ENCODE measurements around the gene NRM.
"Not testable (repeated sequence)": the region's sequence is repeated elsewhere in the genome, so short reads cannot be mapped to it uniquely, and the experiment has no call there.

NRM gene, protein sequence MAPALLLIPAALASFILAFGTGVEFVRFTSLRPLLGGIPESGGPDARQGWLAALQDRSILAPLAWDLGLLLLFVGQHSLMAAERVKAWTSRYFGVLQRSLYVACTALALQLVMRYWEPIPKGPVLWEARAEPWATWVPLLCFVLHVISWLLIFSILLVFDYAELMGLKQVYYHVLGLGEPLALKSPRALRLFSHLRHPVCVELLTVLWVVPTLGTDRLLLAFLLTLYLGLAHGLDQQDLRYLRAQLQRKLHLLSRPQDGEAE

DNA sequence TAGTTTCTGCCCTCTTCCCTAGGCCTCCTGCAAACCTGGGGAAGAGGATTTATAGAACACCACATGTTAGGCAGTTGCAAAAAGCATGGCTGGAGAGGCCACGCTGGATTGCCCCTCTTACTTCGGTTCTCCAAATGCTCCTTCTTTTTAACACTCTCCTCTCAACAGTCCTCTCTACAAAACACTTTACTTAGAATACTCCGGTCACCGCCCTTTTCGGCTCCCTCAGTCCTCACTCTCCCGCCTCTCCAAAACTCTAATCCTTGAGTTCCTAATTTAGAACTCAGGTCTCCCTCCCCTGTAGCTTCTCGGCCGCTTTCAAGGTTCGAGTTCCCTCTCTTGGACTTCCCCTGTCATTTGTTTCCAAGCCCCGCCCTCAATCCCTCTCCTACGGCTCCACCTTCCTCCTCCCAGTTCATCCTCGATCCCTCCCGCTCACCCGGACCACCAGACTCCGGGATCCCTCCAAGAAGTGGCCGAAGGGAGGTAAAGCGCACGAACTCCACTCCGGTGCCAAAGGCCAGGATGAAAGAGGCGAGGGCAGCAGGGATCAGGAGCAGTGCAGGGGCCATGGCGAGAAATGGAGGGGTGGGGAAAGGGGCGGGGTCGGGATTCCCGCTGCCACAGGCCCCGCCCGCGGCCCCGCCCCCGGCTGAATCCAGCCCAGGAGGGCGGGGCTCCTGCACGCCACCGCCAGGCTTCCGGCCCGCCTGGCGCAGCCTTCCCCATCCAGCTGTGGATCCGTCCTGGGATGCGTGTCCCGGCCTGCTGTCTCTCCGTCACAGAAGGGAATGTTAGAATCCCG lies at the start of gene NRM:
TSS of gene NRM (minus strand) at position 582 of the 805 bp plus-strand sequence. CDS start at position 572, 10 bp downstream.
- peak; percentile 30 to 74 (median 31) for DNase-seq (ENCODE audit: low read depth in 3 of 3, low spot score in 1 of 3)

DNA sequence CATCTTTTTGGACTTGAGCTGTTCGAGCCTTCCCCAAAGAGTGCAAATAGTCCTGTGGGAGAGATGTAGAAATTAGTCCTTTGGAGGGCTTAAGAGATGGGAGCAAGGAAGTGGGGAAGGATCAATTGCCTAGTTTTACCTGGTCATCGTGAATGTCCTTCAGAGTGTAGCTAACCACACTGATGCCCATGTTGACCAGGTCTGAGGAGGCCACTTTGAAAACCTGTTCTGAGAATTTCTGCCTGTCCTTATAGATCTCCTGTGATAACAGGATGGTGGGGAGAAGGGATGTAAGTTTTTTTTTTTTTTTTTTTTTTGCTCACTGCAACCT lies 49.7 kb upstream of the NRM start:
- DNase-seq (ENCODE audit: low read depth in 3 of 3, low spot score in 1 of 3), result no peak

DNA sequence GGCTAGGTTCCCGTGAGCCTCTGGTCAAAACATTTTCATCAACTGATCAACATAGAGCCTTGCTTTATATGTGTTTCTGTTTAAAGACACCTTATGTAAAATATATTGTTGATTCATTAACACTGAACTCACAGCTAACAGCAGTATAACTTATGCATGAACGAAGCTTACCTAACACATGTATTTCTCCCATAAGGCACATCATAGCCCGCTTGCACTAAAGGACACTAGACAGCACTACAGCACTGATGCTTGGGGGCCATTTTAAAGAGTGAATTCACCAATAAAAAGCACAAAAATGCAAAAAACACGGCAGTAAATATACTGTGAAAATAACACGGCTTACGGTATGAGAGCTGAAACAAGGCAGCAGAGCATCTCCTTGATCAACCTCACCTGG lies 47.7 kb upstream of the NRM start:
- no peak for DNase-seq (ENCODE audit: low read depth in 3 of 3, low spot score in 1 of 3)

DNA sequence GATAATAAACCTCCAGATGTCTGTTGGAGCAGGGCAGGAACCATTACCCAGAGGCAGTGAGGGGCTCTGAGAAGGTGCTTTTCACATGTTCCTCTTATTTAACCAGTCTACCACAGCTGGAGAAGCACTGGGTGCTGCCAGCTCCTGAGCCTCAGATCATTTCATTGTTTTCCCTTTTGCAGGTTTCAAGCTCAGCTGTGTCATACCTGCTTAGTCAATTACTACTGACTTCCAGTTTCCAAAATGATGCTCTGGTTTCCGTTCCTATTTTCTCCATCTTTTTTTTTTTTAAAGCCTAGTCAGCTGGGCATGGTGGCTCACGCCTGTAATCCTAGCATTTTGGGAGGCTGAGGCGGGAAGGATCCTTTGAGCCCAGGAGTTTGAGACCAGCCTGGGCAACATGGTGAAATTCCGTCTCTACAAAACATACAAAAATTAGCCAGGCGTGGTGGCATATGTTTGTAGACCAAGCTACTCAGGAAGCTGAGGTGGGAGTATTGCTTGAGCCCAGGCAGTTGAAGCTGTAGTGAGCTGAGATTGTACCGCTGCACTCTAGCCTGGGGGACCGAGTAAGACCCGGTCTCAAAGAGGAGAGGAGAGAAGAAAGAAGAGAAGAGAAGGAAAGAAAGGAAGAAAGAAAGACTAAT lies 45.0 kb upstream of the NRM start:
- DNase-seq (ENCODE audit: low read depth in 3 of 3, low spot score in 1 of 3), result no peak

GRCh38 chr6:30732237-30732943 lies 41.6 kb upstream of the NRM start:
- no peak for DNase-seq (ENCODE audit: low read depth in 3 of 3, low spot score in 1 of 3)

- DNase-seq (ENCODE audit: low read depth in 3 of 3, low spot score in 1 of 3), result peak; percentile 65 to 75 (median 73)
Measured at GRCh38 chr6:30730601-30731435, 40.0 kb upstream of the NRM start.

DNA sequence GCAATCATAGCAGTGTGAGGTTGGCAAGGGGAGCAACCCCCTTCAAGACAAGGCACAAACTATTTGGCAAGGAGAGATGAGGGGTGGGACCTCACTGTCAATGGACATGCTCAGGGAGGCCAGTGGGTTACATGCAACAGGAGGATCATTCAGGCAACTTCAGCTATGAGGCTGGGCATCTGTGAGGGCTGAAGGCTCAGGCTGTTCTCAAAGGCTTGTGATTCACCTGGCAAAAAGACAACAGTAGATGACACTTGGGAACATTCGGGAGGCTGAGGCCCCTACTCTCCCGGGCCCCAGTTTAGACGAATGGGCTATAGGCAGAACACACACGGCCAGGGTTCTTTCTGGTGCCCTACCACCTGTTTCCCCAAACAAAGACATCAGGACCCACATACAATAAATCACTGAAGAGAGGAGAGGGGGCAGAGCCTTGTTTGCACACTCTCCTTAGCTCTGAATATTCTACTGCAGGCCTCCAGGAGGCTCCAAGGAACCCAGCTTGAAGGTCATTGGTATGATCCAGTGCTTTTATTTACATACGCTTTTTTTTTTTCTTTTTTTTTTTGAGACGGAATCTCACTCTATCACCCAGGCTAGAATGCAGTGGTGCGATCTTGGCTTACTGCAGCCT lies 37.3 kb upstream of the NRM start:
- no peak for DNase-seq (ENCODE audit: low read depth in 3 of 3, low spot score in 1 of 3)

DNA sequence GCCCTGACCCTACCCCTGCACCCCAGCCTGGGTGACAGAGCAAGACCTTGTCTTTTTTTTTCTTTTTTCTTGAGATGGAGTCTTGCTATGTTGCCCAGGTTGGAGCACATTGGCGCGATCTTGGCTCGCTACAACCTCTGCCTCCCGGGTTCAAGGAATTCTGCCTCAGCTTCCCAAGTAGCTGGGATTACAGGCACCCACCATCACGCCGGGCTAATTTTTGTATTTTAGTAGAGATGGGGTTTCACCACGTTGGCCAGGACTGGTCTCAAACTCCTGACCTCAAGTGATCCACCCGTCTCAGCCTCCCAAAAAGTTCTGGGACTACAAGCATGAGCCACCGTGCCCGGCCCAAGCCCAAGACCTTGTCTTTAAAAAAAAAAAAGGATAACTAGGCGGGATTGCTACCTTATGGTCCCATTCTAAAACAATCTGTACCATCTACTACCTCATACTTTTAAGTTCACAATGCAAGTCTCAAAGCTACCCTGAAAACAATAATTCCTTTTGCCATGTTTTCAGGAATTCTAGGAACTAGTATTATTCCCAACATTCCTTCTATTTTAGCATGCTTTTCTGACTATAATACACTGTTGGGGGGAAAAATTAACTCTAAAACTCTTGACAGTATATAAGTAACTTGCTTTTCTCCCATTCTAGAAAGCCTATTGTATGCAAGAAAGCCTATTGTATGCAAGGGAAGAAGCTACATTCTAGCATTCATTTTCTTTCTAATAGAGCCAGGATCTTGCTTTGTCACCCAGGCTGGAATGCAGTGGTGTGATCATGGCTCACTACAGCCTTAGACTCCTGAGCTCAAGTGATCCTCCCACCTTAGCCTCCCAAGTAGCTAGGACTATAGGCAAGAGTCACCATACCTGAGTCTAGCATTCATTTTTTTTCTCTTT lies 36.0 kb upstream of the NRM start:
- no peak for DNase-seq (ENCODE audit: low read depth in 3 of 3, low spot score in 1 of 3)

DNA sequence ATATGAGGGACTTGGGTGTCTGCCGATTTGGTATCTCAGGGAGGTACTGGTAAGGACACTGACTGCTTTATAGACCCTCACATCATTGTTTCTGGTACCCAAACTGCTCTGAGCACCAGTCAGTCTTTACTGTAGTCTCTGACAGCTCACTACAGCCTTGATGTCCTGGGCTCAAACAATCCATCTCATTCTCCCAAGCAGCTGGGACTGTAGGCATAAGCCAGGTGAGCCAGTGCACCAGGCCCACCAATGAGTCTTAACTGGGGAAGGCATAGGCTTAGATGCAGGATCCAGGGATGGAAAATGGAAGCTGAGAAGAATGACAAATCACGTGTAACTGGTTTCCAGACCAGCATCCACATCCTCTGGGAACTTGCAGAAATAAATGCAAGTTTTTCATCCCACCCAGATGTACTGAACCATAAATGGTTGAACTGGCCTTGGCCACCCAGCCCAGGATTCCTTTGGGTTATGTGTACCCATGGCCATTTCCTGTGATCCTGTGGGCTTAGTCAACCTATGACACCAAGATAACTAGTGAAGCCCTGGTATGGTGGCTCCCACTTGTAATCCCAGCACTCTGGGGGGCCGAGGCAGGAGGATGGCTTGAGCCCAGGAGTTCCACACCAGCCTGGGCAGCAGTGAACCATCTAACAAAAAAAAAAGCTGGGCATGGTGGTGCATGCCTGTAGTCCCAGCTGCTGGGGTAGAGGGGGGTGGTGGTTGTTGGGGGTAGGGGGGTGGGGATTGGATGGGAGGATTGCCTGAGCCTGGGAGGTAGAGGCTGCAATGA lies 35.1 kb upstream of the NRM start:
- no peak for DNase-seq (ENCODE audit: low read depth in 3 of 3, low spot score in 1 of 3)

DNA sequence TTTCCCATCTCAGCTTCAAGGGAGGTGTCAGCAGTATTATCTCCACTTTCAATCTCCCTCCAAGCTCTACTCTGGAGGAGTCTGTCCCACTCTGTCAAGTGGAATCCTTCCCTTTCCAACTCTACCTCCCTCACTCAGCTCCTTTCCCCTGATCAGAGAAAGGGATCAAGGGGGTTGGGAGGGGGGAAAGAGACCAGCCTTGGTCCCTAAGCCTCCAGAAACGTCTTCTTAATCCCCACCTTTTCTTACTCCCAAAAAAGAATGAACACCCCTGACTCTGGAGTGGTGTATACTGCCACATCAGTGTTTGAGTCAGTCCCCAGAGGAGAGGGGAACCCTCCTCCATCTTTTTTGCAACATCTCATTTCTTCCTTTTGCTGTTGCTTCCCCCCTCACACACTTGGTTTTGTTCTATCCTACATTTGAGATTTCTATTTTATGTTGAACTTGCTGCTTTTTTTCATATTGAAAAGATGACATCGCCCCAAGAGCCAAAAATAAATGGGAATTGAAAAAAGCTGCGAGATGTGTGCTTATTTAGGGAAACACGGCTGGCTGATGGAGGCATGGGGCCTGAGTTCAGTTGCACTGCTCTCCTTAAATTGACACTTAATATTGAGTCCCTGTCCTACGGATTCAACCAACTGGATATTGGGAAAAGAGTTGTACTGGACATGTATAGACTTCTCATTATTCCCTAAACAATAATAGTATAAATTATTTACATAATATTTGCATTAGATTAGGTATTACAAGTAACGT lies 34.3 kb upstream of the NRM start:
- no peak for DNase-seq (ENCODE audit: low read depth in 3 of 3, low spot score in 1 of 3)

DNA sequence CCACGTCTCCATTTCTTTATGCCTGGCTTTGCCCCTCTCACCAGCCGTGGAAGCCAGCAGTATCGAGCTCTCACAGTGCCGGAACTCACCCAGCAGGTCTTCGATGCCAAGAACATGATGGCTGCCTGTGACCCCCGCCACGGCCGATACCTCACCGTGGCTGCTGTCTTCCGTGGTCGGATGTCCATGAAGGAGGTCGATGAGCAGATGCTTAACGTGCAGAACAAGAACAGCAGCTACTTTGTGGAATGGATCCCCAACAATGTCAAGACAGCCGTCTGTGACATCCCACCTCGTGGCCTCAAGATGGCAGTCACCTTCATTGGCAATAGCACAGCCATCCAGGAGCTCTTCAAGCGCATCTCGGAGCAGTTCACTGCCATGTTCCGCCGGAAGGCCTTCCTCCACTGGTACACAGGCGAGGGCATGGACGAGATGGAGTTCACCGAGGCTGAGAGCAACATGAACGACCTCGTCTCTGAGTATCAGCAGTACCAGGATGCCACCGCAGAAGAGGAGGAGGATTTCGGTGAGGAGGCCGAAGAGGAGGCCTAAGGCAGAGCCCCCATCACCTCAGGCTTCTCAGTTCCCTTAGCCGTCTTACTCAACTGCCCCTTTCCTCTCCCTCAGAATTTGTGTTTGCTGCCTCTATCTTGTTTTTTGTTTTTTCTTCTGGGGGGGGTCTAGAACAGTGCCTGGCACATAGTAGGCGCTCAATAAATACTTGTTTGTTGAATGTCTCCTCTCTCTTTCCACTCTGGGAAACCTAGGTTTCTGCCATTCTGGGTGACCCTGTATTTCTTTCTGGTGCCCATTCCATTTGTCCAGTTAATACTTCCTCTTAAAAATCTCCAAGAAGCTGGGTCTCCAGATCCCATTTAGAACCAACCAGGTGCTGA lies 33.3 kb upstream of the NRM start:
- DNase-seq (ENCODE audit: low read depth in 3 of 3, low spot score in 1 of 3), result not testable (repeated sequence)

GRCh38 chr6:30723159-30723842 lies 32.5 kb upstream of the NRM start:
- not testable (repeated sequence) for DNase-seq (ENCODE audit: low read depth in 3 of 3, low spot score in 1 of 3)

- DNase-seq (ENCODE audit: low read depth in 3 of 3, low spot score in 1 of 3), result peak; percentile 55 to 85 (median 76)
Measured at GRCh38 chr6:30722280-30723112, 31.7 kb upstream of the NRM start.

DNA sequence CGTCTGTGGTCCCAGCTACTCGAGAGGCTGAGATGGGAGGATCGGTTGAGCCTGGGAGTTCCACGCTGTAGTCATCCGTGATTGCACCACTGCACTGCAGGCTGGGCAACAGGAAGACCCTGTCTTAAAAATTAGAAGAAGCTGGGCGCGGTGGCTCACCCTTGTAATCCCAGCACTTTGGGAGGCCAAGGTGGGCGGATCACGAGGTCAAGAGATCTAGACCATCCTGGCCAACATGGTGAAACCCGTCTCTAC lies 31.2 kb upstream of the NRM start:
- not testable (repeated sequence) for DNase-seq (ENCODE audit: low read depth in 3 of 3, low spot score in 1 of 3)
